DMS 273 treated with DMSO at 0.1 percent for 48 hours (cell line): ENCODE data around the gene PTGER4.
"Not testable (repeated sequence)": the region's sequence is repeated elsewhere in the genome, so short reads cannot be mapped to it uniquely, and the experiment has no call there.

Source experiments
- DNase-seq: peaks from one replicate; lab custom pipeline; 2025; lab: John Stamatoyannopoulos, UW

PTGER4 gene

GRCh38 chr5:40689438-40689837 is 9.7 kb downstream of the PTGER4 start:
- no peak for DNase-seq

- no peak for DNase-seq
Measured at GRCh38 chr5:40690267-40690666, 10.6 kb downstream of the PTGER4 start.

GRCh38 chr5:40691894-40692293 is 12.2 kb downstream of the PTGER4 start:
- DNase-seq = no peak

GRCh38 chr5:40694433-40694832 is 14.7 kb downstream of the PTGER4 start:
- no peak for DNase-seq

GRCh38 chr5:40700116-40700782 is 20.5 kb downstream of the PTGER4 start:
- no peak for DNase-seq

GRCh38 chr5:40702027-40702426 is 22.3 kb downstream of the PTGER4 start:
- DNase-seq = not testable (repeated sequence)

- not testable (repeated sequence) for DNase-seq
Measured at GRCh38 chr5:40705484-40705883, 25.8 kb downstream of the PTGER4 start.

- DNase-seq = not testable (repeated sequence)
Measured at GRCh38 chr5:40710575-40710974, 30.9 kb downstream of the PTGER4 start.

GRCh38 chr5:40714001-40714400 is 34.3 kb downstream of the PTGER4 start:
- no peak for DNase-seq

GRCh38 chr5:40716000-40716399 is 36.3 kb downstream of the PTGER4 start:
- DNase-seq = no peak

GRCh38 chr5:40716590-40716989 is 36.9 kb downstream of the PTGER4 start:
- no peak for DNase-seq

- DNase-seq = no peak
Measured at GRCh38 chr5:40717281-40717680, 37.6 kb downstream of the PTGER4 start.

- no peak for DNase-seq
Measured at GRCh38 chr5:40720069-40720468, 40.4 kb downstream of the PTGER4 start.

- DNase-seq = not testable (repeated sequence)
Measured at GRCh38 chr5:40722497-40722911, 42.8 kb downstream of the PTGER4 start.

GRCh38 chr5:40733434-40733833 is 53.7 kb downstream of the PTGER4 start:
- no peak for DNase-seq

GRCh38 chr5:40733879-40734563 is 54.3 kb downstream of the PTGER4 start:
- no peak for DNase-seq

GRCh38 chr5:40734986-40735385 is 55.3 kb downstream of the PTGER4 start:
- DNase-seq = no peak

GRCh38 chr5:40735609-40736008 is 55.9 kb downstream of the PTGER4 start:
- no peak for DNase-seq

- no peak for DNase-seq
Measured at GRCh38 chr5:40736103-40736875, 56.6 kb downstream of the PTGER4 start.

GRCh38 chr5:40738502-40738901 is 58.8 kb downstream of the PTGER4 start:
- DNase-seq = no peak
